ENCODE results near the gene HSD11B2. TPM values are rescaled to one million over a fixed set of nuclear protein-coding genes. Genes with fewer than 3 reads are reported as not detected.

The HSD11B2 gene
- total and polyA plus RNA-seq, 2 donors: 1.9 to 6.9 TPM

GRCh38 chr16:67451061-67451703, 20.3 kb downstream of the HSD11B2 start:
- Histone ChIP-seq H3K4me1 (ENCODE audit: insufficient read depth) (no peaks in the 10 kb centered on the region), H3K27ac (ENCODE audit: low read depth) (no peak overlapping the region), H3K4me3 (ENCODE audit: low read depth, low read length) (no peak overlapping the region), H3K36me3 (ENCODE audit: insufficient read depth) (no peaks in the 10 kb centered on the region)
- no peak for DNase-seq (ENCODE audit: extremely low spot score)
- 64% methylated on average over 12 of the region's 12 CpGs for WGBS

GRCh38 chr16:67451704-67452435, 20.9 kb downstream of the HSD11B2 start:
- H3K4me3 ChIP-seq (ENCODE audit: low read depth, low read length): no peak overlapping the region
- H3K4me1 ChIP-seq (ENCODE audit: insufficient read depth): no peaks in the 10 kb centered on the region
- 49% methylated on average over 2 of the region's 2 CpGs for WGBS
- H3K27ac ChIP-seq (ENCODE audit: low read depth): no peak overlapping the region
- no peak for DNase-seq (ENCODE audit: extremely low spot score)
- H3K36me3 ChIP-seq (ENCODE audit: insufficient read depth): no peaks in the 10 kb centered on the region

GRCh38 chr16:67454104-67454503, 23.2 kb downstream of the HSD11B2 start:
- H3K27ac ChIP-seq (ENCODE audit: low read depth): no peak overlapping the region
- H3K4me1 ChIP-seq (ENCODE audit: insufficient read depth): peaks cover 1% of the 10 kb centered on the region

GRCh38 chr16:67454852-67455251, 23.9 kb downstream of the HSD11B2 start:
- WGBS: 91% methylated on average over 6 of the region's 6 CpGs
- Histone ChIP-seq H3K4me3 (ENCODE audit: low read depth, low read length) (no peak overlapping the region), H3K4me1 (ENCODE audit: insufficient read depth) (peaks cover 1% of the 10 kb centered on the region), H3K36me3 (ENCODE audit: insufficient read depth) (no peaks in the 10 kb centered on the region), H3K27ac (ENCODE audit: low read depth) (no peak overlapping the region)
- no peak for DNase-seq (ENCODE audit: extremely low spot score)

More at GRCh38 chr16:67454104-67454503, 23.2 kb downstream of the HSD11B2 start:
- no peak for DNase-seq (ENCODE audit: extremely low spot score)
- Histone ChIP-seq H3K4me3 (ENCODE audit: low read depth, low read length) (no peak overlapping the region), H3K36me3 (ENCODE audit: insufficient read depth) (no peaks in the 10 kb centered on the region)
- WGBS: 88% methylated on average over 5 of the region's 5 CpGs

GRCh38 chr16:67456391-67457081, 25.6 kb downstream of the HSD11B2 start:
- no peak overlapping the region for H3K4me3 ChIP-seq (ENCODE audit: low read depth, low read length)
- H3K36me3 ChIP-seq (ENCODE audit: insufficient read depth): no peaks in the 10 kb centered on the region
- 35% methylated on average over 6 of the region's 6 CpGs for WGBS
- no peak for DNase-seq (ENCODE audit: extremely low spot score)
- no peak overlapping the region for H3K27ac ChIP-seq (ENCODE audit: low read depth)
- H3K4me1 ChIP-seq (ENCODE audit: insufficient read depth): peaks cover 1% of the 10 kb centered on the region

- no peak for DNase-seq (ENCODE audit: extremely low spot score)
- Histone ChIP-seq H3K36me3 (ENCODE audit: insufficient read depth) (no peaks in the 10 kb centered on the region), H3K4me3 (ENCODE audit: low read depth, low read length) (no peak overlapping the region), H3K4me1 (ENCODE audit: insufficient read depth) (peaks cover 1% of the 10 kb centered on the region), H3K27ac (ENCODE audit: low read depth) (no peak overlapping the region)
- 44% methylated on average over 7 of the region's 7 CpGs for WGBS
Observed at GRCh38 chr16:67457611-67458010, 26.7 kb downstream of the HSD11B2 start.

GRCh38 chr16:67458121-67458641, 27.3 kb downstream of the HSD11B2 start:
- no peak for DNase-seq (ENCODE audit: extremely low spot score)
- H3K36me3 ChIP-seq (ENCODE audit: insufficient read depth): no peaks in the 10 kb centered on the region
- WGBS: 75% methylated on average over 6 of the region's 6 CpGs
- H3K4me3 ChIP-seq (ENCODE audit: low read depth, low read length): no peak overlapping the region
- H3K27ac ChIP-seq (ENCODE audit: low read depth): no peak overlapping the region
- H3K4me1 ChIP-seq (ENCODE audit: insufficient read depth): peaks cover 1% of the 10 kb centered on the region

GRCh38 chr16:67459066-67459860, 28.3 kb downstream of the HSD11B2 start:
- H3K4me1 ChIP-seq (ENCODE audit: insufficient read depth): peaks cover 1% of the 10 kb centered on the region

GRCh38 chr16:67459861-67460150, 28.9 kb downstream of the HSD11B2 start:
- Histone ChIP-seq H3K36me3 (ENCODE audit: insufficient read depth) (no peaks in the 10 kb centered on the region), H3K4me3 (ENCODE audit: low read depth, low read length) (no peak overlapping the region), H3K27ac (ENCODE audit: low read depth) (no peak overlapping the region), H3K4me1 (ENCODE audit: insufficient read depth) (peaks cover 1% of the 10 kb centered on the region)
- DNase-seq (ENCODE audit: extremely low spot score): no peak
- WGBS: 66% methylated on average over 3 of the region's 3 CpGs

More at GRCh38 chr16:67459066-67459860, 28.3 kb downstream of the HSD11B2 start:
- no peak overlapping the region for H3K27ac ChIP-seq (ENCODE audit: low read depth)
- no peaks in the 10 kb centered on the region for H3K36me3 ChIP-seq (ENCODE audit: insufficient read depth)
- 60% methylated on average over 7 of the region's 7 CpGs for WGBS
- no peak for DNase-seq (ENCODE audit: extremely low spot score)
- H3K4me3 ChIP-seq (ENCODE audit: low read depth, low read length): no peak overlapping the region

GRCh38 chr16:67460168-67460567, 29.2 kb downstream of the HSD11B2 start:
- Histone ChIP-seq H3K4me3 (ENCODE audit: low read depth, low read length) (no peak overlapping the region), H3K27ac (ENCODE audit: low read depth) (no peak overlapping the region), H3K4me1 (ENCODE audit: insufficient read depth) (peaks cover 1% of the 10 kb centered on the region), H3K36me3 (ENCODE audit: insufficient read depth) (no peaks in the 10 kb centered on the region)
- no peak for DNase-seq (ENCODE audit: extremely low spot score)
- WGBS: 75% methylated on average over 5 of the region's 5 CpGs

GRCh38 chr16:67460961-67461360, 30.0 kb downstream of the HSD11B2 start:
- no peak for DNase-seq (ENCODE audit: extremely low spot score)
- H3K4me3 ChIP-seq (ENCODE audit: low read depth, low read length): no peak overlapping the region
- no peak overlapping the region for H3K27ac ChIP-seq (ENCODE audit: low read depth)
- 88% methylated on average over 2 of the region's 2 CpGs for WGBS
- H3K4me1 ChIP-seq (ENCODE audit: insufficient read depth): peaks cover 1% of the 10 kb centered on the region
- H3K36me3 ChIP-seq (ENCODE audit: insufficient read depth): no peaks in the 10 kb centered on the region

- H3K36me3 ChIP-seq (ENCODE audit: insufficient read depth): no peaks in the 10 kb centered on the region
- no peak overlapping the region for H3K27ac ChIP-seq (ENCODE audit: low read depth)
- 83% methylated on average over 8 of the region's 8 CpGs for WGBS
- peaks cover 1% of the 10 kb centered on the region for H3K4me1 ChIP-seq (ENCODE audit: insufficient read depth)
- no peak overlapping the region for H3K4me3 ChIP-seq (ENCODE audit: low read depth, low read length)
- no peak for DNase-seq (ENCODE audit: extremely low spot score)
Observed at GRCh38 chr16:67461600-67462278, 30.8 kb downstream of the HSD11B2 start.

- WGBS: 86% methylated on average over 5 of the region's 5 CpGs
- Histone ChIP-seq H3K4me1 (ENCODE audit: insufficient read depth) (peaks cover 1% of the 10 kb centered on the region), H3K36me3 (ENCODE audit: insufficient read depth) (no peaks in the 10 kb centered on the region), H3K27ac (ENCODE audit: low read depth) (no peak overlapping the region), H3K4me3 (ENCODE audit: low read depth, low read length) (no peak overlapping the region)
- DNase-seq (ENCODE audit: extremely low spot score): no peak
Observed at GRCh38 chr16:67462279-67462655, 31.3 kb downstream of the HSD11B2 start.

Data from urinary bladder (tissue), 4 donors.